Measurements from ENCODE around the gene NOTCH1. TPM values are rescaled to one million over a fixed set of nuclear protein-coding genes. Genes with fewer than 3 reads are reported as not detected.

The NOTCH1 gene
- total and polyA plus RNA-seq, 2 of the 13 experiments (the other 11 are each of a cell fraction or from before 2014, with no cell fraction given) = 0.09 to 0.35 TPM

DNA sequence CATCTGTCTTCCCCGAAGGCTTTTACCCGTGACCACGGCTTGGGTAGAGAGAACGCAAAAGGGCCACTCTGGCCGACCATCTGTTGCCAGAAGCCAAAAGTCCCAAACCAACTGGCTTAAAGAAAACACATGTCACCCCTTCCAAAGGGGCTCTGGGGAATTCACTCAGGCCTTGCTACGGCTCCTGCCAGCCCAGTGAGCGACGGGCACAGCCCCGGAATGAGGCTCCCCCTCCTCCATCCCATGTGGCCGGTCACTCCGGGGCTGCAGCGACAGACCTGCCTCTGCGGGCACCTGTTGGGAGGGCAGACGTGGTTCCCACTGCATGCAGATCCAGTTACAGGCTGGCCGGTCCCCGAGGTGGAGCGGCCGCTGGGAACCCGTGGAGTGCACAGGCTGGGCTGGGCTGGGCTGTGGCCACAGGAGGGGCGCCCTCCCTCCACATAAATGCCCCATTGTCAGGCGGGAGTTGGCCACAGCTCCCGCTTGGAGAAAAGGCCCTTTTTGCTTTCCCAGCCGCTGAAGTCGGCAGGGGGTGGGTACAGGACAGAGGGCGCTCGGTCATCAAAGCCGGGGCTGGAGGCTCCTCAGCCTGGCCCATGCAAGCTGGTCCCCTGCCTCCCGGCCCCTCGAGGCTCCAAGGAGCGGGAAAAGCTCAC, 19.9 kb downstream of the NOTCH1 start (continued):
- TF ChIP-seq, protein P1, sequence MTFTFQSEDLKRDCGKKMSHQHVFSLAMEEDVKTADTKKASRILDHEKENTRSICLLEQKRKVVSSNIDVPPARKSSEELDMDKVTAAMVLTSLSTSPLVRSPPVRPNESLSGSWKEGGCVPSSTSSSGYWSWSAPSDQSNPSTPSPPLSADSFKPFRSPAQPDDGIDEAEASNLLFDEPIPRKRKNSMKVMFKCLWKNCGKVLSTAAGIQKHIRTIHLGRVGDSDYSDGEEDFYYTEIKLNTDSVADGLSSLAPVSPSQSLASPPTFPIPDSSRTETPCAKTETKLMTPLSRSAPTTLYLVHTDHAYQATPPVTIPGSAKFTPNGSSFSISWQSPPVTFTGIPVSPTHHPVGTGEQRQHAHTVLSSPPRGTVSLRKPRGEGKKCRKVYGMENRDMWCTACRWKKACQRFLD (CRISPR knock-in tag; IDR thresholded peaks at IDR 0.05; ENCODE audit: borderline replicate concordance) = no peak
- TF ChIP-seq HNRNPLL (IDR thresholded peaks at IDR 0.05; ENCODE audit: low read depth, low read length, poor library complexity, severe bottlenecking) (peak; percentile 58), PTBP1 (IDR thresholded peaks at IDR 0.05; ENCODE audit: low read depth, low read length, poor library complexity, severe bottlenecking) (peak; percentile 42), MYC (CRISPR knock-in tag; IDR thresholded peaks at IDR 0.05; ENCODE audit: borderline replicate concordance) (0 out of 2 replicates have a peak, but pooled peaks have one; percentile 31), TBX2 (CRISPR knock-in tag; IDR thresholded peaks at IDR 0.05; ENCODE audit: borderline replicate concordance) (peak; percentile 26; the same call in 1 of the 2 replicates), DNMT1 (CRISPR knock-in tag; IDR thresholded peaks at IDR 0.05) (0 out of 2 replicates have a peak, but pooled peaks have one; percentile 36), SALL1 (CRISPR knock-in tag; IDR thresholded peaks at IDR 0.05) (0 out of 2 replicates have a peak, but pooled peaks have one; percentile 31), TOE1 (CRISPR knock-in tag; IDR thresholded peaks at IDR 0.05) (no peak), SRSF1 (optimal IDR thresholded peaks at IDR 0.05; ENCODE audit: low read depth, low read length) (peak; percentile 25), TMF1 (CRISPR knock-in tag; IDR thresholded peaks at IDR 0.05; ENCODE audit: low read depth) (0 out of 2 replicates have a peak, but pooled peaks have one; percentile 33), ZNF121 (CRISPR knock-in tag; IDR thresholded peaks at IDR 0.05) (peak; percentile 65), ZNF431 (CRISPR knock-in tag; IDR thresholded peaks at IDR 0.05; ENCODE audit: borderline replicate concordance, low read depth) (no peak), KAT8 (CRISPR knock-in tag; IDR thresholded peaks at IDR 0.05) (no peak), SOX5 (CRISPR knock-in tag; IDR thresholded peaks at IDR 0.05; ENCODE audit: borderline replicate concordance) (peak; percentile 31; the same call in 1 of the 2 replicates), ZFP1 (CRISPR knock-in tag; IDR thresholded peaks at IDR 0.05) (no peak), NKX3-1 (CRISPR knock-in tag; IDR thresholded peaks at IDR 0.05) (no peak)
- TF ChIP-seq, protein P2, sequence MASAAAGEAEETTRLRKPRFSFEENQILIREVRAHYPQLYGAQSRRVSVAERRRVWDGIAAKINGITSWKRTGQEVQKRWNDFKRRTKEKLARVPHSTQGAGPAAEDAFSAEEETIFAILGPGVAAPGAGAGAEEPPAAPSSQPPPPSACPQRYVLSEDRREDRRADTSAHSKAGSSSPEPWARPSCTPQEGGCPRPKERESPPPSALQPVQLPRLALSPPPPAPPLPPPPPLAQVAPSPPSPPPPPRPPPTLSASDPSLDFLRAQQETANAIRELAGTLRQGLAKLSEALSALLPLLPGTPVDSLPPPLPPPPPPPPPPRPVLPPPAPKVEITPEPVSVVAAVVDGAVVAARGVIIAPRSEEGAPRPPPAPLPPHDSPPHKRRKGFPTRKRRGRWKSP (CRISPR knock-in tag; IDR thresholded peaks at IDR 0.05) = no peak
- TF ChIP-seq, protein P3, sequence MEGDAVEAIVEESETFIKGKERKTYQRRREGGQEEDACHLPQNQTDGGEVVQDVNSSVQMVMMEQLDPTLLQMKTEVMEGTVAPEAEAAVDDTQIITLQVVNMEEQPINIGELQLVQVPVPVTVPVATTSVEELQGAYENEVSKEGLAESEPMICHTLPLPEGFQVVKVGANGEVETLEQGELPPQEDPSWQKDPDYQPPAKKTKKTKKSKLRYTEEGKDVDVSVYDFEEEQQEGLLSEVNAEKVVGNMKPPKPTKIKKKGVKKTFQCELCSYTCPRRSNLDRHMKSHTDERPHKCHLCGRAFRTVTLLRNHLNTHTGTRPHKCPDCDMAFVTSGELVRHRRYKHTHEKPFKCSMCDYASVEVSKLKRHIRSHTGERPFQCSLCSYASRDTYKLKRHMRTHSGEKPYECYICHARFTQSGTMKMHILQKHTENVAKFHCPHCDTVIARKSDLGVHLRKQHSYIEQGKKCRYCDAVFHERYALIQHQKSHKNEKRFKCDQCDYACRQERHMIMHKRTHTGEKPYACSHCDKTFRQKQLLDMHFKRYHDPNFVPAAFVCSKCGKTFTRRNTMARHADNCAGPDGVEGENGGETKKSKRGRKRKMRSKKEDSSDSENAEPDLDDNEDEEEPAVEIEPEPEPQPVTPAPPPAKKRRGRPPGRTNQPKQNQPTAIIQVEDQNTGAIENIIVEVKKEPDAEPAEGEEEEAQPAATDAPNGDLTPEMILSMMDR (CRISPR knock-in tag; IDR thresholded peaks at IDR 0.05) = peak; percentile 67
- TF ChIP-seq, protein P4, sequence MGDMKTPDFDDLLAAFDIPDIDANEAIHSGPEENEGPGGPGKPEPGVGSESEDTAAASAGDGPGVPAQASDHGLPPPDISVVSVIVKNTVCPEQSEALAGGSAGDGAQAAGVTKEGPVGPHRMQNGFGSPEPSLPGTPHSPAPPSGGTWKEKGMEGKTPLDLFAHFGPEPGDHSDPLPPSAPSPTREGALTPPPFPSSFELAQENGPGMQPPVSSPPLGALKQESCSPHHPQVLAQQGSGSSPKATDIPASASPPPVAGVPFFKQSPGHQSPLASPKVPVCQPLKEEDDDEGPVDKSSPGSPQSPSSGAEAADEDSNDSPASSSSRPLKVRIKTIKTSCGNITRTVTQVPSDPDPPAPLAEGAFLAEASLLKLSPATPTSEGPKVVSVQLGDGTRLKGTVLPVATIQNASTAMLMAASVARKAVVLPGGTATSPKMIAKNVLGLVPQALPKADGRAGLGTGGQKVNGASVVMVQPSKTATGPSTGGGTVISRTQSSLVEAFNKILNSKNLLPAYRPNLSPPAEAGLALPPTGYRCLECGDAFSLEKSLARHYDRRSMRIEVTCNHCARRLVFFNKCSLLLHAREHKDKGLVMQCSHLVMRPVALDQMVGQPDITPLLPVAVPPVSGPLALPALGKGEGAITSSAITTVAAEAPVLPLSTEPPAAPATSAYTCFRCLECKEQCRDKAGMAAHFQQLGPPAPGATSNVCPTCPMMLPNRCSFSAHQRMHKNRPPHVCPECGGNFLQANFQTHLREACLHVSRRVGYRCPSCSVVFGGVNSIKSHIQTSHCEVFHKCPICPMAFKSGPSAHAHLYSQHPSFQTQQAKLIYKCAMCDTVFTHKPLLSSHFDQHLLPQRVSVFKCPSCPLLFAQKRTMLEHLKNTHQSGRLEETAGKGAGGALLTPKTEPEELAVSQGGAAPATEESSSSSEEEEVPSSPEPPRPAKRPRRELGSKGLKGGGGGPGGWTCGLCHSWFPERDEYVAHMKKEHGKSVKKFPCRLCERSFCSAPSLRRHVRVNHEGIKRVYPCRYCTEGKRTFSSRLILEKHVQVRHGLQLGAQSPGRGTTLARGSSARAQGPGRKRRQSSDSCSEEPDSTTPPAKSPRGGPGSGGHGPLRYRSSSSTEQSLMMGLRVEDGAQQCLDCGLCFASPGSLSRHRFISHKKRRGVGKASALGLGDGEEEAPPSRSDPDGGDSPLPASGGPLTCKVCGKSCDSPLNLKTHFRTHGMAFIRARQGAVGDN (CRISPR knock-in tag; IDR thresholded peaks at IDR 0.05) = peak; percentile 51; the same call in 1 of the 2 replicates
